ENCODE data around the gene UCHL3.

GRCh38 chr13:75566658-75567057 lies 17.1 kb downstream of the UCHL3 start:
- TF ChIP-seq CTCF (IDR thresholded peaks at IDR 0.05) (peak in 3 of 6 experiments; percentile 6 to 26 (median 12)), POLR2A (IDR thresholded peaks at IDR 0.05) (no peak)
